GM18909 (cell line): ENCODE results near the gene LTBP3.
"Not testable (repeated sequence)": the region's sequence is repeated elsewhere in the genome, so short reads cannot be mapped to it uniquely, and the experiment has no call there.

ENCODE experiments used
- ATAC-seq: cut with Tn5 transposase; IDR thresholded peaks from one replicate; pipeline ENCODE4 v1.9.1; 2021; ENCODE audit warnings: mild to moderate bottlenecking; ENCODE audit not compliant: unreplicated experiment, poor library complexity

LTBP3 gene

DNA sequence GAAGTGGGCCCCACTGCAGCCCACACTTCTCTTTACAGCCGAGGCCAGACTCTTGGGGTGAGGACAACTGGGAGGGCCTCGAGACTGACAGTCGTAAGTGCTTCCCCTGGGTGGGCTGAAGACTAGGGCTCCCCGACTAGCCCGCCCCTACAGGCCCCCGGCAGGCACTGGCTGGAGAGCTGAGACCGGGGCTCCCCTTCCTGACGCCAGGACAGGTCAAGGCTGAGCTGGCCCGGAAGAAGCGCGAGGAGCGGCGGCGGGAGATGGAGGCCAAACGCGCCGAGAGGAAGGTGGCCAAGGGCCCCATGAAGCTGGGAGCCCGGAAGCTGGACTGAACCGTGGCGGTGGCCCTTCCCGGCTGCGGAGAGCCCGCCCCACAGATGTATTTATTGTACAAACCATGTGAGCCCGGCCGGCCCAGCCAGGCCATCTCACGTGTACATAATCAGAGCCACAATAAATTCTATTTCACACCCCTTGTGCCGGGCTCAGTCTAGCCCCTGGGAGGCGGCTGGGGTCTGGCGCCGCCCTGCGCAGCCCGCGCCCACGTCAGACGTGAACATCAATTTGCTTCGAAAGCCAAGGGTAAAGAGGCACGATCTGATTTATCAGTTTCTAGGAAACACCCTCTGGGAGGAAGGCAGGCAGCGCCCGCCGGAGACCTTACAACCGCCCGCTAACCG lies 19.8 kb downstream of the LTBP3 start:
- no peak for ATAC-seq

DNA sequence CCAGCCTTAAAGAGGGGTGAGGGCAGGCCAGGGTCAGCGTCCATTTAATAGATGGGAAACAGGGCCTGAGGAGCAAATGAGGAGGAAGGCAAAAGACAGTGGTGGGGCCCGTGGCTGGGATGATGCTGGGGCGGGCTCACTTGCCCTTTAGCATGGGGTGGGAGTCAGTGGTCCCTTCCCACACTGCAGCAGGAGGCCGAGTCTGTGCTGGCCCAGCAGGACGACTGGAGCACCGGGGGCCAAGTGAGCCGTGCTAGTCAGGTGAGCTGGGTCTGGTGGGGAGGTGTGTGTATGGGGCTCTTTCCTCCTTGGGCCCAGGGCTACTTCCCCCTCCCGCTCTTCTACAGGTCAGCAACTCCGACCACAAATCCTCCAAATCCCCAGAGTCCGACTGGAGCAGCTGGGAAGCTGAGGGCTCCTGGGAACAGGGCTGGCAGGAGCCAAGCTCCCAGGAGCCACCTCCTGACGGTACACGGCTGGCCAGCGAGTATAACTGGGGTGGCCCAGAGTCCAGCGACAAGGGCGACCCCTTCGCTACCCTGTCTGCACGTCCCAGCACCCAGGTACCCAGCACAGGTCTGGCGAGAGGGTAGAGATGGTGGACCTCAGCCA lies 20.4 kb downstream of the LTBP3 start:
- no peak for ATAC-seq

- no peak for ATAC-seq
Observed at GRCh38 chr11:65537296-65537597, 20.9 kb downstream of the LTBP3 start.

DNA sequence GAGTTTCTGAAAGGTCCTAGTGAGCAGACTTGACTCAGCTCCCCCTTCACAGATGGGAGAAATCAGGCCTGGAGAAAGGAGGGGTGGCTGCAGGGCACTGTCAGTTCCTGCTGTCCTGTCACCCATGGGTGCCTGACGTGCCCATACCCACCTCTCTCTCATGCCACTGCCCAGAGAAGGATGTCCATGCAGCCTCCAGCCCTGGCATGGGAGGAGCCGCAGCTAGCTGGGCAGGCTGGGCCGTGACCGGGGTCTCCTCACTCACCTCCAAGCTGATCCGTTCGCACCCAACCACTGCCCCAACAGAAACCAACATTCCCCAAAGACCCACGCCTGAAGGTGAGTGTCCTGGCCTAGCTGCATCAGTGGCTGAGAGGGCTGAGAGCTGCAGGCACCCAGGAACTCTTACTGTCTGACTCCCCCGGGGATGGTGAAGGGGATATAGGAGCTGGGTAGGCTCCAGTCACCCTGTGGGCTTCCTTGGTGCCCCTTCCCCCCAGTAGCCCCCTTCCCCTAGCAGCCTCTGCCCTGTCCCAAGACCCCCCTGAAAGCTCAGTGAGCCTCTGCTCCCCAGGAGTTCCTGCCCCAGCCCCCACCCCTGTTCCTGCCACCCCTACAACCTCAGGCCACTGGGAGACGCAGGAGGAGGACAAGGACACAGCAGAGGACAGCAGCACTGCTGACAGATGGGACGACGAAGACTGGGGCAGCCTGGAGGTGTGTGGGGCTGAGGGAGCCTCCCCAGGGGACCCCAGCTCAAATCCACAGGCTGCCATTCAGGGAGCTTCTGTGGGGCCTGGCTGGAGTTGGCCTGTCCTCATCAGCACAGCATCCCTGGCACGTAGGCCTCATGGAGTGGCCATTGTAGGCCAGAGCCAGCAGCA lies 21.5 kb downstream of the LTBP3 start:
- no peak for ATAC-seq

DNA sequence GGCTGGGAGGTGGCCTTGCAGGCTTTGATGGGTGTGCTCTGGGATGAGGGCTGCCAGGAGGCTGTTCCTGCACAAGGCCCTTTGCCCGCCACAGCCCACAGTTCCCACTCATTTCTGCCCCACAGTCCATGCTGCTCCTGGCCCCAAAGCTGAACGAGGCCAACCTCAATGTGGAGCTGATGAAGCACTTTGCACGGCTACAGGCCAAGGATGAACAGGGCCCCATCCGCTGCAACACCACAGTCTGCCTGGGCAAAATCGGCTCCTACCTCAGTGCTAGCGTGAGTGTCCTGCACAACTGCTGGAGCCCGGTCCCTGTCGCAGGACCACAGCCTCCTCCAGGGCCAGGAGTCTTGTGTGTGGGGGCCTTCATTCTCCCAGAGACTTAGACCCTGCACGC lies 23.1 kb downstream of the LTBP3 start:
- ATAC-seq: no peak

- ATAC-seq: no peak
Observed at GRCh38 chr11:65532388-65533064, 25.6 kb downstream of the LTBP3 start.

- no peak for ATAC-seq
Observed at GRCh38 chr11:65530157-65530496, 28.0 kb downstream of the LTBP3 start.

GRCh38 chr11:65529475-65530156 lies 28.5 kb downstream of the LTBP3 start:
- no peak for ATAC-seq

DNA sequence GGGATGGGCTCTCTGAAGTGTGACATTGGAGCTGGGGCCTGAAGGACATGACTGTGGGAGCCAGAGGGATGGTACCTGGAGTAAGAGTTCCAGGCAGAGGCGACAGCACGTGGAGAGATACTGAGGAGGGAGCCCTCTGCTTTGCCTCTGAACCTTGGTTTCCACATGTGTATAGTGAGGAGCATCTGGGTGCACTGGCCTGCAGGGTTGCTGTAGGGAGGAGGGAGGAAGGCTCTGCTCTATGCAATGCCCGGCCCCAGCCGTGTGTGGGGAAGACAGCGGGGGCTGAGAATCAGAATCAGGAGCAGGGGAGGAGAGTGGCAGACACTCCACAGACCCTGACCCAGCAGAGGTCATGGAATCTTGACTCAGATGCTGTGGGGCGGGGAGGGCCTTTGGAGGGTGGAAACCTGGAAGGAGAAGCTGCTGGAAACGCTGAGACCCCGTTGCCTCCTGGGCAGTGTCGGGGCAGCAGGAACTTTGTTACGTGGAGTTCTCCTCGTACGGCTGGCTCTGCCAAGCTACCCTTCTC lies 29.3 kb downstream of the LTBP3 start:
- ATAC-seq: no peak

GRCh38 chr11:65526744-65527143 lies 31.4 kb downstream of the LTBP3 start:
- no peak for ATAC-seq

GRCh38 chr11:65525546-65526480 lies 32.3 kb downstream of the LTBP3 start:
- no peak for ATAC-seq

GRCh38 chr11:65524741-65525545 lies 33.2 kb downstream of the LTBP3 start, which contains the start of gene SCYL1:
TSS of gene SCYL1 (plus strand) at chr11:65525083. CDS start at chr11:65525154, 71 bp downstream.
- peak; percentile 63 for ATAC-seq

DNA sequence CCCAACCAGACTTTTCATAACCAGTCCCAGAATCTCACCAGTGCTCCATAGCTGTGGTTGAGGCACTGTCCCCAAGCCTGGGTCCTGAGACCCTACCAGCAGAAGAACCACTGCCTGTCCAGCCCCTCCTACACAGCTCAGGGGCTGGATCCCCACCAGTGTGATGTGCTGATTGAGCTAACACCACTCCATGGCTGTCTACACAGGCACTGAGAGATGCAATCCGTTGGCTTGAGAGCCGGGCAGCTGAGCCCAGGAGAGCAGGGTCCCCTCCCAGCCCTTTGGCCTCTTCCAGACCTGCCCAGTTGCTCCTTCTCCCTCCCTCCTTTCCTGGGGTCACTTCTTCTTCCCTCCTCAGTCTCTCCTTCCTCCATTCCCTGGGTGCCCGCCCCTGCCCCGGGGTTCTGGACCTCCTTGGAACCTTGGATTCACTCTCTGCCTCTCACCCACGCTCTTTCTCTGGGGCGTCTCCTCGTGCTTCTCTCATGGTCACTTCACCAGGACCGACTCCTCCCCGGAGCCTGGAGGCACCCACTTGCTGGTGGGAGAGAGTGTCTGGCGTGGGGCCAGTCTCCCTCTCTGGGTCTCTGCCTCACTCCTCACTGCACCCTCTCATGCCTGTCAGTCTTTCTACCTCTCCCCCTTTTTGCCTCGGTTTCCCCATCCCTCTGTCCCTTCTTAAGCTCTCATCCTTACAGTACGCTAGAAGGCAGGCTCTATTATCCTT lies 34.0 kb downstream of the LTBP3 start:
- ATAC-seq: no peak

DNA sequence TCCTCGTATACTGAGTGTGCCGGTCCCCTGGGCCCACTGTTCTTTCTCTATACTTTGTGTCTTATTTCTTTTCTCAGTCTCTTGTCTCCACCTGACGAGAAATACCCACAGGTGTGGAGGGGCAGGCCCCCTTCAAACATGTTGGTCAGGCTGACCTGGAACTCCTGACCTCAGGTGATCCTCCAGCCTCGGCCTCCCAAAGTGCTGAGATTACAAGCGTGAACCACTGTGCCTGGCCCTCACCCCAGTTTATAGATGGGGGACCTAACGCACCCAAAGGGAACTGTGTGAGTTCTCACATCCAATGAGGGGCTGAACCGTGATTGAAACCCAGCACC lies 34.6 kb downstream of the LTBP3 start:
- ATAC-seq: not testable (repeated sequence)

- not testable (repeated sequence) for ATAC-seq
Observed at GRCh38 chr11:65522718-65523630, 35.2 kb downstream of the LTBP3 start.

GRCh38 chr11:65521777-65522521 lies 36.2 kb downstream of the LTBP3 start:
- ATAC-seq: not testable (repeated sequence)
